ENCODE measurements around the gene NDUFAF7. TPM values are rescaled to one million over a fixed set of nuclear protein-coding genes. Genes with fewer than 3 reads are reported as not detected.

The NDUFAF7 gene
- total and polyA plus RNA-seq, 12 donors: 13.1 to 30.5 (median 26.0) TPM

- no peak for TF ChIP-seq CTCF (IDR thresholded peaks at IDR 0.05)
- peaks cover 0 to 96% (median 17%) of the 10 kb centered on the region in 9 donors for H3K36me3 ChIP-seq
- WGBS, 2 donors: 92 to 93% methylated on average over 2 of the region's 2 CpGs
Observed at GRCh38 chr2:37263839-37264238, 32.4 kb downstream of the NDUFAF7 start.

GRCh38 chr2:37267685-37268084, 36.2 kb downstream of the NDUFAF7 start:
- DNase-seq (no peak), ATAC-seq (no peak)
- TF ChIP-seq CTCF (IDR thresholded peaks at IDR 0.05): no peak
- H3K4me1 ChIP-seq: peaks cover 0 to 4% (median 0%) of the 10 kb centered on the region in 9 donors
- H3K27ac ChIP-seq: no peak overlapping the region
- no peak overlapping the region for H3K4me3 ChIP-seq
- H3K27me3 ChIP-seq: no peaks in the 10 kb centered on the region
- intact Hi-C loops (cut with DNase I): no loop called here
- no peaks in the 10 kb centered on the region for H3K9me3 ChIP-seq
- H3K36me3 ChIP-seq: peaks cover 0 to 97% (median 27%) of the 10 kb centered on the region in 9 donors

More at GRCh38 chr2:37263839-37264238, 32.4 kb downstream of the NDUFAF7 start:
- Histone ChIP-seq H3K4me1 (peaks cover 0 to 4% (median 0%) of the 10 kb centered on the region in 9 donors), H3K9me3 (no peaks in the 10 kb centered on the region), H3K4me3 (no peak overlapping the region), H3K27me3 (no peaks in the 10 kb centered on the region), H3K27ac (no peak overlapping the region)
- ATAC-seq (no peak), DNase-seq (no peak)
- intact Hi-C loops (cut with DNase I): no loop called here

- Histone ChIP-seq H3K27me3 (no peaks in the 10 kb centered on the region), H3K9me3 (no peaks in the 10 kb centered on the region), H3K4me1 (peaks cover 0 to 4% (median 0%) of the 10 kb centered on the region in 9 donors), H3K4me3 (no peak overlapping the region), H3K27ac (no peak overlapping the region), H3K36me3 (peaks cover 0 to 99% (median 29%) of the 10 kb centered on the region in 9 donors)
- 83 to 87% methylated on average over 4 of the region's 4 CpGs for WGBS, 2 donors
- no peak for DNase-seq
- ATAC-seq: no peak
- intact Hi-C loops (cut with DNase I): no loop called here
- no peak for TF ChIP-seq CTCF (IDR thresholded peaks at IDR 0.05)
Observed at GRCh38 chr2:37268111-37268510, 36.7 kb downstream of the NDUFAF7 start.

- no peak overlapping the region for H3K27ac ChIP-seq
- H3K4me3 ChIP-seq: no peak overlapping the region
- H3K4me1 ChIP-seq: no peaks in the 10 kb centered on the region
- H3K27me3 ChIP-seq: no peaks in the 10 kb centered on the region
- no peak for DNase-seq
- no peaks in the 10 kb centered on the region for H3K9me3 ChIP-seq
- ATAC-seq: no peak
- intact Hi-C loops (cut with DNase I): no loop called here
- no peak for TF ChIP-seq CTCF (IDR thresholded peaks at IDR 0.05)
- H3K36me3 ChIP-seq: peaks cover 0 to 100% (median 42%) of the 10 kb centered on the region in 9 donors
- 83% methylated on average over 7 of the region's 7 CpGs for WGBS, 2 donors
Observed at GRCh38 chr2:37271376-37272067, 40.1 kb downstream of the NDUFAF7 start.
